MV-4-11 (cell line): ENCODE results near the gene VWC2.

Experiments used
- DNase-seq: peaks from one replicate; lab custom pipeline; 2025; lab: John Stamatoyannopoulos, UW

Gene VWC2

DNA sequence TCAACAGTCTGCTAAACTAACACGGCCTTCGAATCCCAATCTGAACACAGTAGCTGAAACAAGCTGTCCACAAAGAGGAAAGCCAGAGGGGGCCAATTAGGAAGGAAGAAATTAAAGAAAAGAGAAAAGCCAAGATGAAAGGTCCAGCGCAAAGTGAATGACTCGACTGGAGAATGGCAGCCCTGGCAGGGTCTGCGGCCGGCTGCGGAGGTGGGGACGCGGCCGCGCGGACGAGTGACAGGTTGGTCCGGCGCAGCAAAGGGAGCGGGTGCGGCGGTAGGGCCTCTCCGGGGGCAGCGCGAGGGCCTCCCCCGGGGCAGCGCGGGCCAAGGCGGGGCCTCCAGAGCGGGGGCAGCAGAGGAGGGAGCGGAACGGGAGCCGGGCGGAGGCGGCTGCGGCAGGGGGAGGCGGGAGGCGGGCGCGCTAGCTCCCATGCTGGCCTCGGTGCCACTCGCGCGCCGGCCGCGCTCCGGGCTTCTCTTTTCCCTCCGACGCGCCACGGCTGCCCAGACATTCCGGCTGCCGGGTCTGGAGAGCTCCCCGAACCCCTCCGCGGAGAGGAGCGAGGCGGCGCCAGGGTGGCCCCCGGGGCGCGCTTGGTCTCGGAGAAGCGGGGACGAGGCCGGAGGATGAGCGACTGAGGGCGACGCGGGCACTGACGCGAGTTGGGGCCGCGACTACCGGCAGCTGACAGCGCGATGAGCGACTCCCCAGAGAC lies at the start of gene VWC2:
Gene VWC2 (plus strand): TSS at position 421 of the 718 bp plus-strand sequence. CDS start 1,798 bp downstream, outside the sequence.
- DNase-seq = no peak

DNA sequence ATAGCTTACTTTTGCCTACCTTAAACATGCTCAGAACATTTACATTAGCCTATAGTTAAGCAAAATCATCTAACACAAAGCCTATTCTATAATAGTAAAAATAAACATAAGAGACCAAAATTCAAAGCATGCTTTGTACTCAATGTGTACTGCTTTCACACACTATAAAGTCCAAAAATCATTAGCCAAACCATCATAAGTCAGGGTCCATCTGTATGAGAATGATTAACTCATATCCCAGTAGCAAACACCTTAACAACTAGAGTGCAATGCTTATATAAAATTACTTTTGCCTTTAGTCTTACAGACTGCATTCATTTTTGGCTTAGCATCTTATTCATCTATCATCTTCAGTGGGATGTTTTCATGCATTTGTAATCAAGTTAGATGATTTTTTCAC lies 49.4 kb upstream of the VWC2 start:
- DNase-seq = no peak

DNA sequence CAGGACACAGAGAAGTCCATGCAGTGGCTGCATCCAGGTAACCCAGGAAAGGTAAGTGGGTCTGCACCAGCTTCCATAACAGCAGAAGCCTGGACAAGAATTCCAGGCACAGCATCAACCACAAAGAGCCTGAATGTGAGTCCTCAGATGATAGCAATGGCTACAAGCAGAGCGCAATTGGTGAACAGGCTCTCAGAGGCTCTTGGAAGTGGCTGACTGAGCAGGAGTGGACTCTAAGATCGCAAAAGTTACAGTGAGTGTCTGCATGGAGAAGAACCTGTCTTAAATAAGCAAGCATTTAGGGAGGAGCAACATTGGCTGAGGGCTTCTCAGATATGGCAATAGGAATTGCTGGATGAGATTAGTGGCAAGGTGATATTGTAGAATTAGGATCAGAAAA lies 41.6 kb upstream of the VWC2 start:
- no peak for DNase-seq

DNA sequence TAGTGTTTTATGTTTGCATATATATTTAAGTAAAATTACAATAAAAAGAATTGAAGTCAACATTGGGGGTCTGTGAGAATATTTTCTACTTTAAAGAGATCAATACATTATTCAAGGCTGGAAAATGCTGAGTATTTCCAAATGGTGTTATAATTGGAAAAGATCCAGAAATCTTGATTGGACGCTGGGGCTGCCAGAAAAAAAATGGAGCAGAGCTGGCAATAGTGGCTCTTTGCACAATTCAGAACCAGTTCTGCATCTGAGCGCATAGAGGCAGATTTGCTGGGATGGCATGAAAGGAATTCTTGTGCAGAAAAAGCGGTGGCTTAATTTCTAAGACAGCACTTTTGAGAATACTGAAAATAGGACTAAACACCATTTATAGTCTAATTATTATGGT lies 10.8 kb upstream of the VWC2 start:
- no peak for DNase-seq

DNA sequence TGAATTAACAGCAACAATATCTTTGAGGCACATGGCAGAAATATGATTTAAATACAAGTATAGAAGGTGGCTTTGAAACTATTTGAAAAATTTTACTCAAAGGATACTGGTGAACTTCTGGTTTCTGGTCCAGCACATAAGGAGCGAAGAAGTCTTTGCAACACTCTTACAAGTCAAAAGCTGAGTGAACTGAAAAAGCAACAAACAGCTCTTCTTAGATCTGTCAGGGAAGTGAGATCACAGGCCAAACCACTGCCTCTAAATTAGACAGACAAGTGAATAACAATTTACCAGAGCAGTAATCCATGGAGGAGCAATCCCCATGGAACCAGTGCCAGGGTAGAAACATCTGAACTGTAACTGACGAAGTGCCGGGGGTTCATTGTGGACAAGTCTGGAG lies 9.6 kb upstream of the VWC2 start:
- DNase-seq = no peak

DNA sequence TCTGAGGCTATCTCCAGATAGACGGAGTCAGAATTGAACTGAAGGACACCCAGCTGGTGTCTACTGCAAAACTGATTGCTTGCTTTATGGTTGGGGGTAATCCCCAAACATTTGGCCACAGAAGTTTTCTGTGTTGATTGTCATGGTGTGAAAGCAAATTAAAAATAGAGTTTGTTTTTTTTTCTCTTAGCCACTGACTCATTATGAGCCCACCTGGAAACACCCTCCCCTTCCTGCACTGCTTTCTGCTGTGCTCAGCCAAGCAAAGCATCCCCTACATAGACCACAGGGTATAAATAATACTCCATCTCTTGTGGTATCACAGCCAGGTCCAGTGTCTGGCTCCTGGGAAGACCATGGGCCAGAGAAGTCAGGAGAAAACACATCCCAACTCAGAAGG lies 6.5 kb upstream of the VWC2 start:
- no peak for DNase-seq

DNA sequence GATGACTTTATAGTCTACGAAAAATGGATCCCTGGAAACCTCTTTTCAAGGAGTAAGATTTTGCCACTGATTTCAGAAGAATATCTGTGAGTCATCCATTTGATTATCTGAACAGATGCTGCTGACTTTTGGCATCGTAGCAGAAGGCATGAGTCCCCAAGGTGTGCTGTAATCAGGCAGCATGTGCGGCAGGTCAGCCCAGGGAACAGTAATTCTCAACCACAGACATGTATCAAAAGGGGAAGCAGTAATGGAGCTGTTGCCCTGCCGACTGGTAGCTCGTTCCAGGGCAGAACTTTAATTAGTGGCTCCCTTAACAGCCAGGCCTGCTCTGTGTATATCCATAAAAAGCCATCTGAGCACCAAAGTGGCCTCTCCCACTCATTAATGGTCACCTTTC lies 5.7 kb upstream of the VWC2 start:
- DNase-seq = no peak

DNA sequence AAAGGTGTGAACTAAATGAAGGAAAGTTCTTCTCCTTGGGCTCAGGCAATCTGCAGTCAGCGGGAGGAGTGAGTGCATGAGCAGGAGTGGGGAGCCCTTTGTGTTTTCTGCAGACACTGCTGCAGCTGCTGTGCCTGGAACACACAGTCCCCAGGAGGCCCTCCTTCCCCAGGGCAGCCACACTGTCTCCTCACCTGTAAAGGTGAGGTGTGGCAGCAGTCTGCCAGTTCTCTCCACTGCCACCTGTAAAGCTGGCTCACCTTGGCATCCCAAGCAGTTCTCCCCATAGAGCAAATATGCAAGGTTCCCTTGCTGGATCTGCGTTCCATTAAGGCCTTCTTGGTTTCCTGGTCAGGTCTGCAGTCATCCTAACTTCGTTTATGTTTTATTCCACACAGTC lies 5.2 kb upstream of the VWC2 start:
- no peak for DNase-seq

DNA sequence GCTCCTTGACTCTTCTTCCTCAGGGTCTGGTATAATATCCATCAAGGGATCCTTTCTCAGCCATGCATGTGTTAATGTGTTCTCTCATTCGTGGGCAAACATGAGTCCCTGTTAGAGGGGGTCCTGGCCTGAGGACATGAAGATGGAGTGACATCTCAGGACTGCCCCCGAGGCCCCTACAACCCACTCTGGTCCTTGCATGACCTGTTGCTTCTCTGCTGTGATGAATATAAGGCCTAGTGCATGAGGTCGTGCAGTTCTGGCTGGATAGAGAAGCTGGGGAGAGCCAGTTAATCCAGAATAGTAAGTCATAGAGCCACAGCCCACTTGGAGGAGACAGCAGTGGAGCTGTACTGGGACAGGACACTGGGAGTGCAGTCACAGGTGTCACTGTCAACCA lies 4.6 kb upstream of the VWC2 start:
- no peak for DNase-seq

DNA sequence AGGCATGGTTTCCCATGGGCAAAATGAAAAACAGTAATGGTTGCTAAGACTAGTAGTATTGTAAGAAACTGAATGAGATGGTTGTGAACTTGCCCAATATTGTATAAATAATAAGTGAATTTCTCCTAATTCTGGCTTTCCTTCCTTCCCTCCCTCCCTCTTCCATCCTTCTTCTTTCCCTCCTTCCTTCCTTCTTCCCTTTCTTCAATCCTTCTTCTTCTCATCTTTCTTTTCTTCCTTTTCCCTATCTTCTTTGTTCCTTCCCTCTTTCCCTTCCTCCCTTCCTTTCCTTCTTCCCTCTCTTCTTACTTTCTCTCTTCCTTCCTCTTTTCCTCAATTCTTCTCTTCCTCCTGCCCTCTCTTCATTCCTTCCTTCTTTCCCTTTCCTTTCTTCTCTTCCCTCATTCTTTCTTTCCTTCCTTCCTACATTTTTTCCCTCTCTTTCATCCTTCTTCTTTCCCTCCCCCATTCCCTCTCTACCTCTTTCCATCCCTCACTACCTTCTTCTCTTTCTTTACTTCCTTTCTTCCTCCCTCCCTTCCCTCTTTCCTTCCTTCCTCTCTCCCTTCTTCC lies 4.1 kb upstream of the VWC2 start:
- no peak for DNase-seq

DNA sequence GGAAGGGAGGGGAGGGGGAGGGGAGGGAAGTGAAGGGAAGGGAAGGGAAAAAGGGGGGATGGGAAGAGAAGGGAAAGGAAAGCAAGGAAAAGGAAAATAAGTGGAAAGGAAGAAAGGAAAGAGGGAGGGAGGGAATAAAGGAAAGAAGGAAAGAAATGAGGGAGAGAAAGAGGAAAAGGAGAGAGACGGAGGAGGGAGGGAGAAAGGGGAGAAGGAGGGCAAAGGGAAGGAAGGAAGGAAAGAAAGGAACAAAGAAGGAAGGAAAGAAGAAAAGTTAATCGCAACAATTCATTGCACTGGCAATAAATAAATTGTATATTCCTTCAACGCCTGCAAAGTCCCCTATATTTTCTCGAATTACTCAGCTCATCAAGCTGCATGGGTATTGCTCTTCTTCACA lies 2.6 kb upstream of the VWC2 start:
- DNase-seq = no peak

DNA sequence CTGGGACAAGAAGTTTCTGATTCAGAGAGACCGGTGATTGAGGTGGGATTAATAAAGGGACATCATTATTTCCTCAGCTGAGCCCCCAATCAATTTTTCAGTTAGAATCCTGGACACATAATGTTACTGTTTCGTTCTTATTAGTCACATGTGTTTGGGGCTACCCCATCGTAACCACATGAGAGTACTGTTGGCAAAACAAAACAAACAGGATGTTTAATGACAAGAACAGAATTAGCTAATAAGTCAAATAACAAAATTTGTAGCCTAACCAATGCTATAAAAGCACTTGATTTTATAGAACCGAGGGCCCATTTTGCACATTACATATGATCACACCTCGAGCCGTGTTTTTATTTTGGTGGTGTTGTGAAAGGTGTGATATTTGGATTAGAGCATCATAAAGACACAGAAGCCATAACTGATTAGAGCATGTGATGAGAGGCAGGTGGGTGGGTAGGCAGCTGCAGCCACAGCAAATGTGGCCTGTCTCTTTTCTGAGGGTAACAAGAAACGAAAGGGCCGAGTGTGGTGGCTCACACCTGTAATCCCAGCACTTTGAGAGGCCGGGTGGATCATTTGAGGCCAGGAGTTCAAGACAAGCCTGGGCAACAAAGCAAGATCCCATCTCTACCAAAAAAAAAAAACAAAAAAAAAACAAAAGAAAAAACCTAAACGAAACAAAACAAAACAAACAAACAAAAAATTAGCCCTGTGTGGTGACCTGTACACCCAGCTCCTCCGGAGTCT lies 1.8 kb upstream of the VWC2 start:
- DNase-seq = no peak

DNA sequence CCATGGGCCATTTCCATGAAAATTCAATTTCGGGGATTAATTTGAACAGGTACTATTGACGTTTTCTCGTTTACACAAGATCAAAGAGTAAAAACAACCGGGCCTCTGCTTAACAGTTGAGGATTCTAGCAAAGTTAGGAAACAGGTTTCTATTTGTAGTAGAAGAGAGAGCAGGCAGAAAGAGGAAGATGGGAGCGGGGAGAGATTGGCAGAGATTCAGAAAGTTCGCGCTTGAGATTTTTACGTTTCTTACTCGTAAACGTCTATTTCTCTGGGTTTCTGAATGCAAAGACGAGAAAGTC lies 571 bp upstream of the VWC2 start:
- DNase-seq = no peak

DNA sequence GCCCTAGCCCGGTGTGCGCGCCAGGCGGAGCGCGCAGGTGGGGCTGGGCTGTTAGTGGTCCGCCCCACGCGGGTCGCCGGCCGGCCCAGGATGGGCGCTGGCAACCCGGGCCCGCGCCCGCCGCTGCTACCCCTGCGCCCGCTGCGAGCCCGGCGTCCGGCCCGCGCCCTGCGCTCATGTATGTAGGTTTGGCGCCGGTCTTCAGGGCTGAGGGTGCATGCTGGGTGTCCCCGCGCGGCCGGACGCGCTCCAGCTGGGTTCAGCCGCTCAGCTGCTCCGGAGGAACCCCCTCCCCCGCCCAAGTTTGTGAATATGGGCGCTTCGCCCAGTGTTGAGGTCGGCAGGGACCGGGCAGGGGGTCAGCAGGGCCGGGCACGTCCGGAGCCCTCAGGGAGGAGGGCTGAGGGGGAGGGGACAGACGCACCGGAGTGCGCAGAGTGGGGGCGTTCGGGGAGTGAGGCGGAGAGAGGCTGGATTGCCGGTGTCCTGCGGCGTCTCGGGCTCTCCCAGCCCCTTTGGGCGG lies 559 bp downstream of the VWC2 start:
- DNase-seq = no peak

DNA sequence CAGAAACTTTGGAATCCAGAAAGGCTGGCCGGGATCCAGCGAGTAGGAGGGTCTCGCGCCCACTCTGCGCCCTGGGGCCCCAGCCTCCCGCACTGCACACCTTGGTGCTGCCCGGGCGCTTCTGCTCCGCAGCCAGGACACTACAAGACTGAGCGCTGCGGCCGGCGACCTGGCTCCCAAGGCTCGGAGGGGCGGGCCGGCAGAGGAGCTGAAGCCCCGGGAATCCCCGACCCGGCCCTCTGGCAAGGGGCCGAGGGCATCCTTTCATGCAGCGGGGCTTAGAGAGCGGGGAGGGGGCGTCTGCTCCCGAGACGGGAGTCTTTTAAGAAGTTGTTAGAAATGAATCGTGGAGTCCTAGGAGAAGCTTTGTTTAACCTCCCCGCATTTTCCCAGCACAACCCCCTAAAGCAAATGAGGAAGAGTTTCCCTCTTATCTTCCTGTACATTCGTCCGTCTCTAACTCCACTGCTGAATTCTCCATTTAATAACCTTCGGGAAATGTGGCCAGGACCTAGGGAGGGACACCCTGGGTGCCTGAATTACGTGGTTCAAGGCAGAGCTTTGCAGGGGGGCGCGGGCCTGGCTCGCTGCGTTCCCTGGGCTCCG lies 1.1 kb downstream of the VWC2 start:
- DNase-seq = no peak

DNA sequence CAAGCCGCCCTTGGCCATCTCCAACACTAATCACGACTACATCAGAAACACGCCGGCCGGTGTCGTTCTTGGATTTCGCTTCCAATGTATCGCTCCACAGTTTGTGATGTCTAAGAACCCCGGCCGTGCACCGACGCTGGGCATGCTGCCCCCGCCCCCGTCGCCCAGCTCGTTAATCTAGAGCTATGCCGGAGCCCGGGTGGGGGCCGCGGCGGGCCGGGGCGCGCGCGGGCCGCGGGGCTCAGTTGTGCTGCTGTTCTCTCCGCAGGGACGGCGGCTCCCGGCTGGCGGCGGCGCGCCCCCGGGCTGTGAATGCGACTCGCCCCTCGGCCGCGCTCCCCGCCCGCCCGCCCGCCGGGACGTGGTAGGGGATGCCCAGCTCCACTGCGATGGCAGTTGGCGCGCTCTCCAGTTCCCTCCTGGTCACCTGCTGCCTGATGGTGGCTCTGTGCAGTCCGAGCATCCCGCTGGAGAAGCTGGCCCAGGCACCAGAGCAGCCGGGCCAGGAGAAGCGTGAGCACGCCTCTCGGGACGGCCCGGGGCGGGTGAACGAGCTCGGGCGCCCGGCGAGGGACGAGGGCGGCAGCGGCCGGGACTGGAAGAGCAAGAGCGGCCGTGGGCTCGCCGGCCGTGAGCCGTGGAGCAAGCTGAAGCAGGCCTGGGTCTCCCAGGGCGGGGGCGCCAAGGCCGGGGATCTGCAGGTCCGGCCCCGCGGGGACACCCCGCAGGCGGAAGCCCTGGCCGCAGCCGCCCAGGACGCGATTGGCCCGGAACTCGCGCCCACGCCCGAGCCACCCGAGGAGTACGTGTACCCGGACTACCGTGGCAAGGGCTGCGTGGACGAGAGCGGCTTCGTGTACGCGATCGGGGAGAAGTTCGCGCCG lies 1.9 kb downstream of the VWC2 start:
- DNase-seq = no peak

DNA sequence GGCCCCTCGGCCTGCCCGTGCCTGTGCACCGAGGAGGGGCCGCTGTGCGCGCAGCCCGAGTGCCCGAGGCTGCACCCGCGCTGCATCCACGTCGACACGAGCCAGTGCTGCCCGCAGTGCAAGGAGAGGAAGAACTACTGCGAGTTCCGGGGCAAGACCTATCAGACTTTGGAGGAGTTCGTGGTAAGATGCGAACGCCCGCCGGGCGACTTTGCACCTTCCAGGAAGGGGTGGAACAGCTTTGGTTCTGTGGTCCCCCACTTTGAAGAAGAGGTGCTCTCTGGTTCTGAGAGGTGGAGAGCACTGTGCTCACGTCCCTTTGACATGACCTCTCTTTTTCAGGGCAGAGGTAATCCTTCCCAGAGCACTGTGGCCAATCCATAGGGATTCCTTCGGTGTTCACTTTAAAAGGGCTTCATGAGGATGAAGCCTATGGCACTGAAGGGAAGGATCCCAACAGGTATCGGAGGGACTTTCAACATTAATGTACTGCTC lies 2.6 kb downstream of the VWC2 start:
- no peak for DNase-seq

DNA sequence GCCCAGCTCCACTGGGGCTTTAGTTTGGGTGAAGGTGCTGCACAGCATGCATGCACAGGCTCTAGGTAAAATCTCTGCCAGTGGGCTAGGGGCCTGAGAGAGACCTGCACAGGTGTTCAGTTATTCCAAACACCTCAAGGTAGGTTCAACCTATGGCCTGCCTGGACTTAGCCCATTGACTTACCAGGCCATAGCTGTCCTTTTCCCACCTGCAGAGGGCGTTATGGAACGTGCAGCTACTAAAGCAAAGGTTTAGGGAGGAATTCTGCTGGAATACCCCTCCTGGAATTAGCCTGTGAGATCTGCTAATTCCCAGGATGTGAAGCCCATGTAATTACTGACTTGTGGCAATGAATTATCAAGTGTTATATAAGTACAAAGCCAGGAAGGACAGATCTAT lies 3.6 kb downstream of the VWC2 start:
- DNase-seq = no peak

DNA sequence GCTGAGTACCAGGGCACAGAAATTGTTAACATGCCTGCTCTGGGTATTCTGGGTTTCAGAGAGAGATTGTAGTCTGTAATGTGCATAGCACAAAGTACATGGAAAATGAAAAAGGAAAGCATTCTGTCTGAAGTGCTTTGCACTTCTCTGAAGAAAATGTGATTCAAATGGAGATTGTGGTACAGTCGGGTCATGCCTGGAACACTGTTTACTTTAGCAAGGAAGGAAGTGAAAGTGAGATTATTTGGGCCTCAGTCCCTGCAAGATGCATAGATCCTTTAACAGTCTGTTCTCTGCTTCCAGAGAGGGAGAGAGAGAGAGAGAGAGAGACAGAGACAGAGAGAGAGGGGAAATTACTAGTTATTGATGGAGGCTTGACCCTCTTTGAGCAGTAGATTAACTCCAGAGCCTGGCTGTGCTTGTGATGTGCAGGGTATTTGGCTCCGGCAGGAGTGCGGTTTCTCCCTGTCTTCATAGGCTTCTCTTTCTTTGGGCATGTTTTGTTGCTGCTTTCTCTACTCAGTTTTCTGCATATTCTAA lies 5.4 kb downstream of the VWC2 start:
- DNase-seq = peak; percentile 53

DNA sequence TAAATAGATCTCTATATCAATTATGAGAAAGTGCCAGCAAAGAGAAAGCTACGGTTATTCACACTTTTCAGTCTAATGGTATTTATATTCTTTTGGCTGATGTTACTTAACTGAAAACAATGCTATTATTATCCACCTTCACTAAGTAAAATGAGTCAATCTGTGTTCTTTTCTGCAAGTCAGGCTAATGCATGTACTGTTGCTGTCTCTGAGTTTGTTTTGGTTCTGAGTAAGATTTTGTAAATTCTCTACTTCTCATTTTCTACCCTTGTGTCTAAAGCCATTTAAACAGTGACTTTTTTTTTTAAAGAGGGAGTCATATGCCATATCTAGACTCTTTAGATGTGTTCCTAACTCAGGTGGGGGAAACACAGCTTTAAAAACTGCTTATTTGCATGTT lies 7.5 kb downstream of the VWC2 start:
- DNase-seq = no peak

DNA sequence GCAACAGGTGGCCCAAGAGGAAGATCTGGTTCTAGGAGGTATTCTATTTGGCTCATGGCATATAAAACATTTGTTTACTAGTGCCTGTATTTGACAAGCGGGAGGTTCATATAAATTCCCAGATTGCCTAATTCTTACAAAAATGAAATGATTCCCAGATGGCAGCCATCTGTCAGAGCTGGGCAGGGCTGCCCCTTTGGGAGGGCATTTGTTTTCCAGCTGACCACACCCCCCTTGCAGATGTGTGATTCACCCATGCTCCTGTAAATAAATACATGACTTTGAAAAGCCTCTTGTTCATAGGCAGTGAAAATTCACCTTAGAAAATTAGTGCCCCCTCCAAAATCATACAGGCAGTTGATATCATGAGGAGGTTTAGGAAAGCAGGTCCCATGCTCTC lies 8.6 kb downstream of the VWC2 start:
- no peak for DNase-seq

DNA sequence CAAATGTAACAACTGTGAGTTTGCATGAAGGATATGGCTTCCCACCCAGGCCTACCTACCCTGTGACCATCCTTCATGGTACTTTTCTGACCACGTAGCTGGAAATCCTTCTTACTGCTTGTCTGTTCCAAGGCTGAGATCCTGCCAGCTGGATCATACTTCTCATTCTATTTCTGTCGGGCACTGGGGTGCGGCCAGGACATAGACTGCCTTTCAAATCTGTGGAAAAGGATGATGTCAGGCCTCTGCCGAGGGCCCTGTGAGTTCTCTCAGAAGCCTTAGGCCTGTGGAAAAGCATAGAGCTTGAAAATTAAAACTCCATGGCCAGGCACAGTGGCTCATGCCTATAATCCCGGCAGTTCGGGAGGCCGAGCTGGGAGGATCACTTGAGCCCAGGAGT lies 10.0 kb downstream of the VWC2 start:
- no peak for DNase-seq
